ENCODE measurements around the gene NLGN1.

The NLGN1 gene

DNA sequence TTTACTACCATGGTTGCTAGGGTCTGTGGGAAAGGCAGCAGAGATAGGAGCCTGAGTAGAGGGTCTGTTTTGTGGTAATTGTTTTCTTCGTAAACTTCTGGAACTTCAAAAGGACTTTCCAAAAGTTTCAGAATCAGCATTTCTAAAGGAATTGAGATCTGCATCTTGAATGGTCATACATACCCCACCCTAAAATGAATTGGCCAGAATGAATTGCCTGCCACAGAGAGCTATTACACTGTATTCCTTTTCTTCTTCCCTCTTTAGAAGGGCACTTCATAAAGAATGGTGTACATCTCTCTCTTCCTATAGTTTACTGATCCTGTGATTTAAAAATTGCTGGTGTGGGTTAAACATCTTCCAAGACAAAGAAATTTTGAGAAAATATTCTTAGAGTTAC is 525.7 kb downstream of the NLGN1 start:
- ATAC-seq = no peak

GRCh38 chr3:173930251-173930650 is 532.7 kb downstream of the NLGN1 start:
- no peak for ATAC-seq

GRCh38 chr3:173932624-173933023 is 535.1 kb downstream of the NLGN1 start:
- ATAC-seq = no peak

DNA sequence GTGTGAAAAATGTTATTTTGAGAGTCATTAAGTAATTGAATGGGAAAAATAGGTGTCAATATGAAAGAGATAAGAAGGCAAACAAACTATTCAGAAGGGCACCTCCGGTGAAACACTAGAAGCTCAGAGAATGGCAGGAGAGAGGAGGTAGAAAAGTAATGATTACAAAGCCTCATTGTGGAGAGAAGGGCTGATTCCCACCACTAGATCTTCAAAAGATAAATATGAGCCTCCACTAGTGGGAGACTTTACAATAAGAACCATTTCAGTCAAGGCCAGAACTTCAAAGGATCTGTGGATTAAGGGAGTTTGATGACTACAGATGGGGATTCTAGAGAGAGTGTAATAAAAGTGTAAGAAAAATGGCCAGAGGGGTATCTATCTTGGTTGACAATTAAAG is 535.6 kb downstream of the NLGN1 start:
- no peak for ATAC-seq

DNA sequence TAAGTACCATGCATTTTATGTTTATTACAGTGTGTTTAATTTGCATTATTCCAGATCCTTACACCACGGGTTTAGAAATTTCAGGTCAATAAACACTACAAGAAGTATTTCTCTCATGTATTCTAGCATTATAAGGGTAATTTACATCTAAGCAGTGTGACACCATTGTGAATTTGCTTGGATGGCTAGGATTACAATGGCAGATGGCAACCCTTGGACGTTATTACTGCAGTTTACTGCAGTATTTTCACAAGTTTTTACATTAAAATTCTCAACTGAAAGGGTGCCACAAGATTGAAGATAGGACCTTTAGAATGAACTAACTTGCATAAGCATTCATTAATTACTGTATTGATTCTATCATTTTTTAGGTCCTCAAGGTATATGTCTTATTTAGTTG is 538.8 kb downstream of the NLGN1 start:
- ATAC-seq = no peak

GRCh38 chr3:173938159-173938558 is 540.6 kb downstream of the NLGN1 start:
- ATAC-seq = no peak

DNA sequence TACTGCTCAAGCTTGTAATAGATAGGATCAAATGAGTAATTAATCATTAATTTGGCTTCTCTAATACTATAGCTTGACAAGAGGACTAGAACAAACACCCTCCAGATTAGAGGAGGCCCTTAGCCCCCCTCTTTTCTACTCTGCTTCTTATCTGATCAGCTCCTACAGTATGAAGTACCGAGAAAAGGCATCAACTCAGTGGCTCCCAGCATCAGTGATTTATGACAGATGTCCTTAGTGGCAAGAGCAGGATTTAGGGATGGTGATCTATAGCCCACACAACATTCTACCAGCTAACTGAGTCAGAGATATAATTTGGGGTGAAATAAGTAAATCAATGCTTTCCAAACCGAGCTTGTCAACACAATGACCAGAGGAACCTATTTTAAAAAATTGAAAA is 541.1 kb downstream of the NLGN1 start:
- no peak for ATAC-seq

DNA sequence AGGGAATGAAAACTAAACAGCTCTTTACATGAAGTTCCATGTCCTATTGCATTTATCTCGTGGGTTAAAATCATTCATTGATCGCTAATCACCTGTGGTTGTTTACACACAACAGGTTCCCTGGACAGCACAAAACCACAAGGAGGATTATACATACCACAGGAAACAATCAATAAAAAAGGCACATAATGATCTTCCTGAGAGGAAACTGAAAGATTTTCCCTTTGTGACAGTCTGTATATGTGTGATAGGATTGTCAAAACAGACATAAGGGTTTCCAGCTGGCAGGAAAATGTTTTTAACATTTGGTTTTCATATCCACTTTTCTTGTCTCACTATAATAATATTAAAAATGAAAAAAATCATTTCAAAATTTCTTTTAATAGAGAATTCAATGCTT is 541.8 kb downstream of the NLGN1 start:
- no peak for ATAC-seq

DNA sequence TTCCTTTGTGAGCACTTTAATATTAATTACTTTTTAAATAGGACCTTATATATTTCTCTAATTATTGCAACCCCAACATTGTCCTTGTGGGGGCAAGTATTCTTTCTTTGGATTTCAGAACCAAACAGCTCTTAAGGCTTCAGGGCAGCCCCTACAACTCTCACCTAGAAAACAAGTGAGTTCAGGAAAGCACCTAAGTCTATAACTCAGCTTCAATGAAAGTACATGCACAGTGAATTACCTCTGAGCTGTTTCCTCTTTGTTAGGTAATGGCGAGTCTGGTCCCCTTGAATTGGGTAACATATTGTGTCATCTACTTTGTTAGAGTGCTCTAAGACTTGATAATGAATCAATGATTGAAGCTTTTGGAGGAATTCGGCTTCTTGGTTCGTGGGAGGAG is 545.7 kb downstream of the NLGN1 start:
- ATAC-seq = no peak

DNA sequence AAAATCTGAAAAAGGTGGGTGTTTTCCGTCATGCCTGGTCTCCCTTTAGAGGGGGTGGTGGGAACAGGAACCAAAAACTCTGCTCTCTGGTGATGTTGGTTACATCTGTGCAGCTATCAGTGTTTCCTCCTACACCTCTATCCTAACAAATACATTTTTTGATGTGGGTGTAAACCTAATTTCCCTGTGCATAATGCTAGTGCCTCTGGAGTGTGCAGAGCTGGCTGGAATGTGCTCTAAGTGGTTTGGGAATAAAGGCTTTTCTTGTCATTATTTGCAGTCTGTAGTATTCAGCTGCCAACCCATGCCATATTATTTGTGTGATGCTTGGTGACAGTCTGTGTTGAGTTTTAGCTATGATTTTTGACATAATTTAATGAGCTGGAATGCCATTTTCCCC is 547.6 kb downstream of the NLGN1 start:
- no peak for ATAC-seq

- no peak for ATAC-seq
These were observed 548.3 kb downstream of the NLGN1 start for GRCh38 chr3:173945806-173946205.

DNA sequence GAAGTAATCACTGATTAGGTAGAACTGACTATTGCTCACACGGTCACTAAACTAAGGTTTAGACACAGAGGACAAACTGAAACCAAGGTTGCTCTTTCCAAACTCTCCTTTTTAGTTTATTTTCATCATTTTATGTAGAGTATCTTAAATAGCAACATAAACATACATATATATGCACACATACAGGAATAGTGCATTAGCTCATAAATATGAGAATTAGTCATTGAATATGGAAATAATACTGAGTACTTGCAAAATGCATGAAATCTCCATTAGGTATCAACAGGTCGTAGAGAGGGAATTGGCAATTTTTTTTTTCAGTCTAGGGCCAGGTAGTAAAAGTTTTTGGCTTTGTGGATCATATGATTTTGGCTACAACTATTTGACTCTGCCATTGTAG is 557.1 kb downstream of the NLGN1 start:
- no peak for ATAC-seq

GRCh38 chr3:173957646-173958045 is 560.1 kb downstream of the NLGN1 start:
- no peak for ATAC-seq

GRCh38 chr3:173958805-173959204 is 561.3 kb downstream of the NLGN1 start:
- ATAC-seq = no peak

GRCh38 chr3:173970281-173970680 is 572.7 kb downstream of the NLGN1 start:
- ATAC-seq = no peak

DNA sequence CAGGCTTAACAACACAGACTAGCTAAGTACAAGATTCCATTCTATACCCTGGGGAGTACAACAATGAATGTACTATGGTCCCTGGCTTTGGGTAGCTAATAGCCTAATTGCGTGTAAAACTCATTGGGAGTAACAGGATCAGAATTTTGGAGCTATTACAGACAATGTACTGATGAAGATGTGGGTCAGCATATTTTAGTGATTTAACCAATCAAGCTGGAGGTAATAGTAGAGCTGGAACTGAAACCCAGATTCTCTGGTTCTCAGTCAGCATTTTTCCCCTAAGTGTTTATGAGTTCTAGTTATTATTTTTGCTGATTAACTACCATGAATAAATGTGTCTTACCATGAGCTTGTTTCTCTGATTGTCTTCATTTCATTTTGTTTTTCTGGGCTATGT is 578.7 kb downstream of the NLGN1 start:
- no peak for ATAC-seq

DNA sequence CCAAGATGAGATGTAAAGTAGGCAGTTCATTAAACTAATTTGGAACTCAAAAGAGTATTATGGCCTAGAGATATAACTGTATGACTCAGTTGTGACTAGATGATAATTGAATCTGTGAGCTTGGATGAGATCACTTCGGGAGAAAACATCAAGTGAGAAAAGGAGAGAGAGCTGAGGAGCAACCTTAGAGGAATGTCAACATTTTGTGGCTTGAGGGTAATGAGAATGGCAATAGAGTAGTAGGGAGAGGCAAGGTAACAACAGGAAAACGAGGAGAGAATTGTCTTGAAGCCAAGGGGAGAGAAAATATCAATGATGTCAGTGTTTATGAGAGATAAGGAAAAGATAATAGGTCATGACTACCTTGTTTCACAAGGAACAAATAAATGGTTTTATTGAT is 580.2 kb downstream of the NLGN1 start:
- no peak for ATAC-seq

GRCh38 chr3:173983343-173983742 is 585.8 kb downstream of the NLGN1 start:
- no peak for ATAC-seq

DNA sequence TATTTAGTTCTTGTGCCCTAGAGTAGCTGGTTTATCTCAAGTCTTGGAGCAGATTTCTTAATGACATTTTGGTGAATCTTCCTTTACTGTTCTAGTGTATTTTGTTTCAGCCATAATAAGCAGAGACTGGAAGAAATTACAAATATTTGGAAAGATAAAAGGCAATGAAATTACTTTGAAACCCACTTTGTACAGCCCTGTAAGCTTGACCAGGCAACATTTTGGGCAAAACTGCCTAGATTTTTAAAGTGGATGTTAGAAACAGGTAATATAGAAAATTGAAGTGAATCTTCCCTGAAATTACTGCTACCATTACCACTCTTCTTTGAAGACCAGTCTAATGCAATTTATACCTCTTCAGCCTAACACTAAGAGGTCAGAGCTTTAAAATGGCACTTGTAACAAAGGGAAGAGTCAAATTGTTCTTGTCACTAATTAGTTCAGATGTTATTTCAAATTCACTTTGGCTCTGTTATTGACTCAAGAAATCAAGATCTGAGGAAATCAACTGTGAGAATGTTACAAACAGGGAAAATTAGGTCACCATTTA is 589.4 kb downstream of the NLGN1 start:
- no peak for ATAC-seq

- ATAC-seq = no peak
These were observed 591.4 kb downstream of the NLGN1 start for GRCh38 chr3:173988909-173989308.

- no peak for ATAC-seq
These were observed 594.9 kb downstream of the NLGN1 start for GRCh38 chr3:173992416-173992815.

- no peak for ATAC-seq
These were observed 595.8 kb downstream of the NLGN1 start for GRCh38 chr3:173993299-173993698.

DNA sequence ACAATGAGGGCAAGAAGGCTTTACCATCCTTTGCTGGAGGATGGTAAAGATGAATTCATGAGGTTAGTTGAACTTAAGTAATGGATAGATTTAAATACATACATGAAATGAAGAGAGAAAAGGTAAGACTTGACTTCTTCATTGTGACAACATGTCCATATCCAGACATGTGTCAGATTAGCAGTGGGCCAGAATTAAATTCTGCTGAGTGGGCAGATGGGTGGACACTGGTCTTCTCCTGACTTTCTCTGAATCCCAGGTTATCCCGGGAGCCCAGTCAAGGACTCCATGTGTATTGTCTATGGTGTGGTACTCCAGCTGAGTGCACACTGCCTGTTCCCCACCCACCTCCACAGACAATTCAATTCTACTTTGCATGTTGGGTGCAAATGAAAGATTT is 603.1 kb downstream of the NLGN1 start:
- ATAC-seq = no peak

DNA sequence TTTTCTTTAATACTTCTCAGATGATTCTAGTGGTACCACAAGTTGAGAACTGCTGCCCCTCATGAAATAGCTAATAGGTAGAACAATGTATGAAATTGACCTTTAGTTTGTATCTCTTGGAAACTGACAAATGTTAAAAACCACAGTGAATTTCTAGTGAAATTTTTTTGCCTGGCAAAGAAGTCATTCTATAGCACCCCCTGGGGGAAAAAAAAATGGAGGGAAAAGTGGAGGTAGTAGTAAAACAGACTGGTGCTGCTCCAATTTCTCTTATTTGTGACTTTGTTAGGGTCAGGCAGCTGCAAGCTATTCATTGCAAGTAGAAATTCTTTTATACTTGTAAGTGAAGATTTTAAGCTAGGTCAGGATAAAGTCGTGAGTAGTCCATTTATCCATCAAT is 605.0 kb downstream of the NLGN1 start:
- no peak for ATAC-seq

DNA sequence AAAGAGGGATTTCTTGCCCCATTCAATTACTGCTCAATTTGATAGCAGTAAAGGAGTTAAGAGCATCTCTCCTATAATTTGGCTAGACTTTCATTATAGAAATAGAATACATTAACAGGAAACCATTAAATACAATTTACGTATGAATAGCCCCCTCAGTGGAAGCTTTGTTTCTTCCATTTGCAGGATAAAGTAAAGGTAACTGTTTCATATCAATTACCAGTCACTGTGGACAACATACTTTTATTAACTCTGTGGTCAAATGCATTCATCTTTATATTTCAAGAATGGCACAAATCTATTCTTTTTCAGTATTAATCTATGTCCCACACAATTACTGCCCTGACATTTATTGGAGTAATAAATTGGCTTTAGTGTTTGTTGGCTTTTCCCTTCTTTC is 613.4 kb downstream of the NLGN1 start:
- ATAC-seq = no peak

DNA sequence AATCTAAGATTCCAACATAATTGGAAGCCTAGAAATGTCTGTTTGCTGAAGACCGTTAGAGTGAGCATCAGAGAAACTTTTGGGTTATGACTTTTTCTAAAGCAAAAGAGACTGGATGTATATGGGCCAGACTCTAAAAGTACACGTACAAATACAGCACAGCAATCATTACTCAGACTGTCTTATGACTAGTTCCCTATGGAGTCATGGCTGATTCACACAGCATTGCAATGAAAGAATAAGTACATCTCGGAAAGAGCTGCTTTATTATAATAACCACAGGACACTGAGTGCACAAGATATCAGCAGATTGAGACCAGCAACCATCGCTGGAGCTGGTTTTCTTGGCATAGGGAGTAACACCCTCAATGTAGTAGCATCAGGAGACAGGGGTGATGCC is 618.6 kb downstream of the NLGN1 start:
- no peak for ATAC-seq

Measured in activated CD4-positive, CD25-positive, alpha-beta regulatory T cell treated with anti-CD3 and anti-CD28 coated beads, Interleukin-2, amount 50 U/mL, for 24 hours (primary cell).